Bone marrow (tissue), 2 donors: Measurements from ENCODE around the gene FBXO31.

Experiments
- DNase-seq, 2 donors: peaks; one replicate each; lab custom pipeline; 2025; lab: John Stamatoyannopoulos, UW

FBXO31 gene

DNA sequence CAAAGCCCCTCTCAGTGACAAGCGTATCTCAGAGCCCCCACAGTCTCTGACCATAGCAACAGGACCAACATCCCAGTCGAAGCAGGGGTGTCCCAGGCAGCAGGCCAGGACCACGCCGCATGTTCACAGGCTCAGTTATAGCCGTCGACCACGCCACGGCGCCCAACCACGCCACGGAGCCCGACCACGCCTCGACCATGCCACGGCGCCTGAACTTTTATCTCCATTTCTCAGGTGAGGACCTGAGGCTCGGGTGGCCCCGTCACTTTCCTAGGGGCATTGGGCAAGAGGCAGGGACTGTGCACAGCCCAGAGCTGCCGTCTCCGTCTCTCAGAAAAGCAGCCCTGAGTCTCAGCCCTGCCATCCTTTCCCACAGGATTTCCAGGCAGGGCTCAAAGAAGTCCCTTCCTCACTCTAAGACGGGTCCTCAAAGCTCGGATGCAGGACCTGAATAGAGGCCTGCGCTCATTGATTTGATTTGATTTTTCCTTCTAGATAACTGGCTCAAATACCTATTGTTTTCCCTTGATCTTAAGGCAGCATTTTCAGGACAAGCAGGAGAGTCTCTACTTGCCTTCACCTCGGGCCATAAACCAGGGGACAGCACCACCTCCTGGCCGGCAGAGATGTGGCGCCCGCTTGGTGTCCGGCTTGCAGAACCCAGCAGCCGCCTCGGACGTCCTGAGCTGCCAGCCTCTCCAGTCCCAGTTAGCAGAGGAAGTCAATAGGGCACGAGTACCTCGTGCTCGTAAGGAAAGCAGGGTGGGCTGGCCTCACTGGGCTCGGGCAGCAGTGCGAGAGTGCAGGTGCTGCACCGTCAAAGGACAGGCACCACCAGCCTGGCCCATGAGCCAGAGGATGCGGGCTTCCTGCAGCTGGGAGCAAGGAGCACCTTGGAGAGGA lies 105.1 kb downstream of the FBXO31 start:
- peak; percentile 2 to 7 for DNase-seq
